Breast epithelium (tissue), 4 donors: ENCODE data around the gene CEP57L1. TPM values are rescaled to one million over a fixed set of nuclear protein-coding genes. Genes with fewer than 3 reads are reported as not detected.

Experiments used
- DNase-seq, 2 donors: peaks; one replicate each; pipeline ENCODE4 v3.0.0-alpha.2; 2019; ENCODE audit warnings: low spot score in 2 of 2
- H3K27ac ChIP-seq, 2 donors: fragments of 200-600 bp; sonication (generic) in 1 of 2; one replicate each; pipeline ENCODE4 v1.5.1; 2016 to 2019; ENCODE audit warnings: mild to moderate bottlenecking in 1 of 2
- H3K27me3 ChIP-seq, 2 donors: fragments of 200-600 bp; sonication (generic) in 1 of 2; one replicate each; pipeline versions ENCODE4 v1.5.1 to v1.6.0; 2017 to 2019; ENCODE audit warnings: control low read depth in 1 of 2, mild to moderate bottlenecking in 1 of 2
- H3K36me3 ChIP-seq: fragments of 200-600 bp; one replicate; pipeline ENCODE4 v1.5.1; 2019
- H3K4me1 ChIP-seq, 2 donors: fragments of 200-600 bp; sonication (generic); one replicate each; pipeline ENCODE4 v1.5.1; 2016 to 2019; ENCODE audit warnings: control low read depth in 1 of 2
- H3K4me3 ChIP-seq, 3 donors: fragments of 200-600 bp; sonication (generic); 1 replicate in 2 of 3; 2 replicates in 1 of 3; pipeline ENCODE4 v1.5.1; 2016 to 2019; ENCODE audit warnings: mild to moderate bottlenecking in 3 of 3, moderate library complexity in 2 of 3
- H3K9me3 ChIP-seq, 2 donors: fragments of 200-600 bp; sonication (generic) in 1 of 2; one replicate each; pipeline ENCODE4 v1.5.1; 2016 to 2019; ENCODE audit warnings: control low read depth in 1 of 2
- CTCF ChIP-seq, 3 donors: fragments of 450-650 bp; IDR thresholded peaks; one replicate each; pipeline ENCODE4 v1.5.1; 2016 to 2017; ENCODE audit warnings: antibody characterized with exemption in 3 of 3, mild to moderate bottlenecking in 3 of 3, moderate library complexity in 3 of 3
- POLR2A ChIP-seq: fragments of 450-650 bp; IDR thresholded peaks from one replicate; pipeline ENCODE4 v1.6.1; 2016; ENCODE audit warnings: antibody characterized with exemption, mild to moderate bottlenecking, moderate library complexity
- POLR2AphosphoS5 ChIP-seq, 3 donors: sonication (generic); formaldehyde crosslinking; IDR thresholded peaks; one replicate each; pipeline ENCODE4 v1.6.1; 2017; ENCODE audit warnings: antibody characterized with exemption in 3 of 3
- intact Hi-C: fragments of 100-400 bp; cut with DNase I; formaldehyde crosslinking; loops from one replicate; pipeline ENCODE4 v1.15.1; 2023; ENCODE audit warnings: low total_unique reads
- total RNA-seq, 3 donors: library from RNA; depleted of rRNA; stranded (reverse); fragments of >200 nt; gene quantifications; one replicate each; pipeline ENCODE4 v1.1.0, GENCODE V29; 2016

The CEP57L1 gene
- total RNA-seq, 3 donors from 2014 or later, result 14.1 to 23.7 (median 19.8) TPM

GRCh38 chr6:109174916-109175315, 79.6 kb downstream of the CEP57L1 start:
- no peaks in the 10 kb centered on the region for H3K9me3 ChIP-seq
- H3K4me3 ChIP-seq, result no peak overlapping the region
- H3K27me3 ChIP-seq, result no peaks in the 10 kb centered on the region
- H3K36me3 ChIP-seq, result no peaks in the 10 kb centered on the region
- intact Hi-C loops, result no loop called here
- no peak overlapping the region for H3K27ac ChIP-seq
- no peak for DNase-seq
- H3K4me1 ChIP-seq, result no peaks in the 10 kb centered on the region
- TF ChIP-seq POLR2A, result no peak
- TF ChIP-seq CTCF (IDR thresholded peaks at IDR 0.05), result no peak
- no peak for TF ChIP-seq POLR2AphosphoS5 (IDR thresholded peaks at IDR 0.05)

DNA sequence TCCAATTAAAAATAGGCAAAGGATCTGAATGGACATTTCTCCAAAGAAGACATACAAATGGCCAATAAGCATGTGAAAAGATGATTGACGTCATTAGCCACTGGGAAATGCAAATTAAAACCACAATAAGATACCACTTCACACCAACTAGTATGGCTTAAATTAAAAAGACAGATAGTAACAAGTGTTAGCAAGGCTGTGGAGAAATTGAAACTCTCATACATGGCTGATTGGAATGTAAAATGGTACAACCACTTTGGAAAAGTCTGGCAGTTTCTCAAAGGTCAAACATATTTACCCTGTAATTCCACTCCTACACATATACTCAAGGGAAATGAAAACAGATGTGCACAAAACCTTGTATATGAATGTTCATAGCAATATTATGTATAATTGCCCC, 83.6 kb downstream of the CEP57L1 start:
- intact Hi-C loops, result no loop called here
- Histone ChIP-seq H3K9me3 (no peaks in the 10 kb centered on the region), H3K4me1 (no peaks in the 10 kb centered on the region), H3K27ac (no peak overlapping the region), H3K27me3 (no peaks in the 10 kb centered on the region), H3K4me3 (no peak overlapping the region), H3K36me3 (no peaks in the 10 kb centered on the region)
- no peak for DNase-seq
- TF ChIP-seq CTCF (IDR thresholded peaks at IDR 0.05) (no peak), POLR2AphosphoS5 (IDR thresholded peaks at IDR 0.05) (no peak), POLR2A (no peak)

DNA sequence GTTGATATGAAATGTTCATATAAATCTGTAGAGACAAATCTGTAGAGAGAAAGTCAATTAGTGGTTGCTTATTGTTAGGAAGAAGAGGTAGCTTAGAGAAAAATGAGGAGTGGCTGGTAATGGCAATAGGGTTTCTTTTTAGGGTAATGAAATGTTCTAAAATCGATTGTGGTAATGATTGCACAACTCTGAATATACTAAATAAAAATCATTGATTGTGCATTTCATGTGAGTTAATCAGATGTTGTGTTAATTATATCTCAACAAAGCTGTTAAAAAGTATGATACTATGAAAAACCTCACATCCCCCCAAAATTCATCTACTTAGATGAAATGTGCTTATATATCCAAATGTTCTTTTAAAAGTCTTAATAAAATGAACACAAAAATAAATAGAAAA, 84.2 kb downstream of the CEP57L1 start:
- Histone ChIP-seq H3K27ac (no peak overlapping the region), H3K36me3 (no peaks in the 10 kb centered on the region), H3K4me3 (no peak overlapping the region), H3K9me3 (no peaks in the 10 kb centered on the region), H3K4me1 (no peaks in the 10 kb centered on the region), H3K27me3 (no peaks in the 10 kb centered on the region)
- TF ChIP-seq POLR2A (no peak), POLR2AphosphoS5 (IDR thresholded peaks at IDR 0.05) (no peak), CTCF (IDR thresholded peaks at IDR 0.05) (no peak)
- intact Hi-C loops, result no loop called here
- DNase-seq, result no peak

DNA sequence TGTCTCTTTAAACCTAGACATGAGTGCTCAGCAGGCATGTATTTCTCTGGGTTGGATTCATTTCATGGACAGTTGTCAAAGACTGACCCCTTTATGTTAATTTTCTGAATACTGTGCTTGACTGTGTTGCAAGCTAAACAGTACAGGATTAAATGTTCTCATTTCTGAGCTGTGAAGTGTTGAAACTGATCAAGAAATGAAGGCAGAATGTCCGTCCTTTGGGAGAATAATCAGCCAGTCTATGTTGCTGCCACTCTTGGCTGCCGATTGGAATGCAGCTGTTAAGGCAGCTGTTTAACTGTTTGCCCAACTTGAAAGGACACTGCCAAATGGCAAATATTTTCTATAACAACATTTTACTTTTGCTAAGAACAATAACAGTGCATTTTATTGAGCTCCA, 87.3 kb downstream of the CEP57L1 start:
- Histone ChIP-seq H3K4me3 (no peak overlapping the region), H3K36me3 (no peaks in the 10 kb centered on the region), H3K4me1 (no peaks in the 10 kb centered on the region), H3K27me3 (no peaks in the 10 kb centered on the region), H3K9me3 (no peaks in the 10 kb centered on the region), H3K27ac (no peak overlapping the region)
- intact Hi-C loops, result loop anchor here (10.0 kb wide), 1 partner anchor 202 kb away; the partner anchor contains the start of gene CD164
- TF ChIP-seq POLR2A (no peak), CTCF (IDR thresholded peaks at IDR 0.05) (no peak), POLR2AphosphoS5 (IDR thresholded peaks at IDR 0.05) (no peak)
- no peak for DNase-seq

DNA sequence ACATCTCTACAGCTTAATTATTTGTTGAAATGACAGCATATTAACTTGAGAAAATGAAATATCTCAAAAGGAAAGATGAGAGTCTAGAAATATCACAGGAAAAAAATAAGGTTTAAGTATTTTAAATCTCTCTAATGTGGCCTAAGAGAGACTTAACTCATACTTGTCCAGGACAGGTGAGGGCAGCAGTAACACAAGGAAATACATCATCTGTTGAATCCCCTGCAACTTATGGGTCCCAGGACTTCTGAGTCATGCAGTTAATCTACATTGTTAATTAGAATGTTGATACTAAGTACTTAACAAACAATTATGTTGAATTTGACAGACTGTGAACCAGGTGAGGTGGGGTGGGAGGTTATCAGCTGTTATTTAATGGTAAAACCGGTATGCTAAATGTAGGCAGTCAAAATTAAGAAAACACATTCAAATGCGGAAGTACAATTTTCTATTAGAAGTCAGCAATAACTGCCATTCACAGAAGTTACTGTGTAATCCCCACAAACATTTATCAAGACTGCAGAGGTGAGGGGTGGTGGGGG, 87.9 kb downstream of the CEP57L1 start:
- Histone ChIP-seq H3K4me3 (no peak overlapping the region), H3K9me3 (no peaks in the 10 kb centered on the region), H3K27ac (no peak overlapping the region), H3K36me3 (no peaks in the 10 kb centered on the region), H3K4me1 (no peaks in the 10 kb centered on the region), H3K27me3 (no peaks in the 10 kb centered on the region)
- intact Hi-C loops, result loop anchor here (10.0 kb wide), 1 partner anchor 202 kb away; the partner anchor contains the start of gene CD164
- no peak for DNase-seq
- TF ChIP-seq CTCF (IDR thresholded peaks at IDR 0.05) (no peak), POLR2AphosphoS5 (IDR thresholded peaks at IDR 0.05) (no peak), POLR2A (no peak)
